Activated CD4-positive, alpha-beta T cell treated with anti-CD3 and anti-CD28 coated beads for 48 hours (primary cell): Measurements from ENCODE around the gene TACR2.

Source experiments
- DNase-seq: peaks from one replicate; pipeline ENCODE4 v3.0.0-alpha.2; 2020

The TACR2 gene

GRCh38 chr10:69418052-69418752 is 1.5 kb upstream of the TACR2 start:
- no peak for DNase-seq

DNA sequence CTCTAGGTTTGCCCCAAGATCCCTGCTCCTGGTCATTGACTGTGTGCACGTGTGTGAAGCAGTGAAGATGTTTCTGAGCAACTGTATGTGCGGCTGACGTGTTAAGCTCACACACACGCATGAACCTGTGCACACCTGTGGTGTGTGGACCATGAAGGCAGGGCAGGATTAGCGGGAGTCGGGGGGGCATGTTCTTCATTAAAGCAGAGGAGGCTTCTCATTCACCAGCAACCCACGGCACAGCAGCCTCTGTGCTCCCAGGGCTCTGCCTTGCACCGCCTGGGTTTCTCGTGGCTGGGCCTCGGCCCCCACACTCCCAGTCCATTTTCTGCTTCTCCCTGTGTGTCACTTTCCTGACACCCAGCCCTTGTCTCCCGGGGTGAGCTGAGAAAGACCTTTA is 824 bp upstream of the TACR2 start:
- no peak for DNase-seq

DNA sequence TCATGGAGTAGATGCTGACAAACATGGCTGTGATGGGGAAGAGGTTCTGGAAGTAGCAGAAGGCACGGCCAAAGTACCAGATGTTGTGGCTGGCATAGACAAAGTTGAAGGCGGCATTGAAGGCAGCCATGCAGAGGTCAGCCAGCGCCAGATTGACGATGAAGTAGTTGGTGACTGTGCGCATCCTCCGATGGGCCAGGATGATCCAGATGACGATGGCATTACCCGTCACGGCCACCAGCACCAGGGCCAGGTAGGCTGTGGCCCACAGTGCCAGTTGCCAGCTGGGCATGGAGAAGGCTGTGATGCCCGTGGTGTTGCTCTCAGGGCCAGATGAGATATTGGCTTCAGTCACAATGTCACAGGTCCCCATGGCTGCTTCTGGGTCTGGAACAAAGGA is 767 bp downstream of the TACR2 start:
- no peak for DNase-seq

DNA sequence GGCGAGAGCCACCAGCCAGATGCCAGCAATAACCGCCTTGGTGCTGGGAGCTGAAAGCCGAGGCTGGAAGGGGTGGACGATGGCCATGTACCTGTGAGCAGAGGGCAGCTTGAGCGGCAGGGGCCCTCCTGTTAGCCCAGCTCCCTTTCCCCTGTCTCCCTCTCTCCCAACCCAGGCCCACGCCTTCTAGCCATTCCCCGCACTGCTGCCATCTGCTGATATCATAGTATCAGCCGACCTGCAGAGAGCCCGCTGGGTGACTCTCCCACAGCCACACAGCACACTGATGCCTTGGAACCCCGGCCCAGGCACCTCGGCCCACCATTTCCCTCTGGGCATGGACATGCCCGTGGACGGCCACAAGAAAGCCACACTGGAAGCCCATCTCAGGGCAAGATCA is 1.7 kb downstream of the TACR2 start:
- DNase-seq = no peak

DNA sequence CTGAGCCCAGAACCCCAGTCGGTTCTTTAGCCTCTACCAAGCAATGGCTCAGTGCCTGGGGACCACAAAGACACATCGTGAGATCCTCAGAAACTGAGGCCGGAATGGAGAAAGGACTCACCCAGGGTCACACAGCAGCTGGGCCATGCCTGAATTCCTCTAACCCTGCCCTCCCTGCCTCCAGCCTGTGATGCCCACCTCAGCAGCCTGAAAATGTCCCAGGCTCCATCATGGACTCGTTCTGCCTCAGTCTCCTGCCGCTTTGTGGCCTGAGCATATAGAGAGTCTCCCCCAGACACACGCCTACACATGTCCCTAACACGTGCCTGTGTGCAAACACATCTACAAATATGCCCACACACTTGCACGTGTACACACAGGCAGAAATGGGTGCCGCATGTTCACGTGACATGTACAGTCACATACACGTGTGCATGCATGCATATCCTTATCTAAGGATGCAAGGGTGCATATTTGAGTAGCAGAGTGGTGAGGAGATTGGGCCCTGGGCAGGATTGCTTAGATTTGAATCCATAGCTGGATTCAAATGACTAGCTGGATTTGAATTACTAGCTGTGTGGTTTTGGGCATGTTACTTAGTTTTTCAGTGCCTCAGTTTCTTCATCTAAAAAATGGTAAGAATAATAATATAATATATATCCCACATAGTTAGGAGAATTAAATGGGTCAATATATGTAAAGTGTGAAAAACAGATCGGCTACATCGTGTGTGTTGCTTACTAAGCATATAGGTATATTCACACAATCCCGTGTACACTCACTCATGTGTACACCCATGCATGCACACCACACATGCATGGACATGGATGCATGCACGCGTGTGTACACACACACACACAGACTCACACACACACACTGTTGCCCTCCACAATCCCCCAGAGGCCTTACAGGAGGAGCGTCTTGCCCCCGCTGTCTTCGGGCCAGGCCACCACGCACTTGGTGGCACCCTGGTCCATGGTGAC is 2.4 kb downstream of the TACR2 start:
- DNase-seq = no peak

DNA sequence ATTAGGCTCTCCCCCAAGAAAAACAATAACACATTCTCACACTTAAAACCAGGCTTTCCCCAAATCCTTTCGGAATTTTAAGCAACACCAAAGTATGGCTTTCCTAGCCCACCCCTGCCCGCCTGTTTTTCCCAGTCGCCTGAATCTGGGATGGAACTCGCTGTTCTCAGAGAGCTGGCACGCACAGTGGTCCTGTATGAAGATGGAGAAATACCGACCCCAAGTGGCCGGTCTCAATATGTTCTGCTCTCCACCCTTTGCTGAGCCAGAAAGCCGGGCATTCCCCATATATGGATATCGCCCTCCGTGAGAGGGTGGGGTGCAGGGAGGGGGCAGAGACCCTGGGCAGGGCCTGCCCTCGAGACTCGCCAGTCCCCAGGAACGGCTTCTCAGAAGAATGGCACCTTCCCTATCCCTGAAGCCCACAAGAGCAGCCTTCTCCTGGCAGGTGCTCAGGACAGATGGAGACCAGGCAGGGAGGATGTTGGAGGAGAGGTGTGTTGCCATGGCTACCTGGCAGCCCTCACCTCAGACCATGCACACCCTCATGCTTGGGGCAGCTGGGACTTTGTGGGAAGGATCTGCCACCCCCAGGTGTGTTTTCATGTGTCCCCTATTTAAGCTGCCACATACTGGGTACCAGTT is 3.4 kb downstream of the TACR2 start:
- DNase-seq = peak; percentile 51

DNA sequence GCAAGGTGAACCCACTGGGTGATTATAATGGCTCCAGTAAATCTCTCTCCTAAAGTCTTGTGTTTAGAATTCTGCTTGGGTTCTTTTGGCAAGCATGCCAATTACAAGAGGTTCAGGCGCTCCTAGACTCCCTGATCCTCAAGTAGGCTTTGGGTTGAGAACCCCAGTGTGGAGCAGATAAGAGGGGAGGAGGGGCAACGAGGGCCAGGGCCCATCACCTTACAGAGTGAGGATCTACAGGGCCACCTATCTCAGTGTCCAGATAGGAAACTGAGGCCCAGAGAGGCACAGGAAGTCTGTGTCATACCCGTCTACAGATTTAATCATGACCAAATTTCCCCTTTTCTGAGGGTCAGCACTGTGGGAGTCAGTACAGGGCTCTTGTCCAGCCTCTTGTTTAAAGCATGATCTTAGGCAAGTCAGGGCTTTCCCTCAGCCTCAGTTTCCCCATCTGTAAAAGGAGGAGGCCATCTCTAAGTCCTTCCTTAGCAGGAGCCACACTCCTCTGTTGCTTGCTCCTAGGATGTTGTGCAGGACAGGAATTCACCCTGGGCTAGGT is 4.4 kb downstream of the TACR2 start:
- DNase-seq = no peak

GRCh38 chr10:69411476-69411875 is 5.2 kb downstream of the TACR2 start:
- no peak for DNase-seq

DNA sequence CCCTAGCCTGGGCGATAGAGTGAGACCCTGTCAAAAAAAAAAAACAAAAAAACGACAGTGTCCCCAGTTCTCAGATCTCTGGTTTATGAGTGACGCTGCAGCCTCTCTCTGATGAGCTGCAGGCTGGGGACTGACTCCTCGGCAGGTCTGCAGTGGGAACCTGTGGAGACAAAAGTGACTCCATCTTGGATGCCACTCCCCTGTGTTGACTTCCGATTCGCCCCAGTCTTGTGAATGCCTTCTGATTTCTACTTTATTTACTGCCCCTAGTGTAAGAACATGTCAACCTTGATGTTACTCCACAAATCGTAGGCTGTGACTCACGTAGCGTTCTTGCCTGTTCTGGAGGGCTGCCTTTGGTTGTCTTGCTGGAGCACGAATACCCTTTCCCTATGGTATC is 6.2 kb downstream of the TACR2 start:
- DNase-seq = no peak

GRCh38 chr10:69409968-69410367 is 6.8 kb downstream of the TACR2 start:
- no peak for DNase-seq

GRCh38 chr10:69409176-69409495 is 7.6 kb downstream of the TACR2 start:
- no peak for DNase-seq

GRCh38 chr10:69408318-69409175 is 8.2 kb downstream of the TACR2 start:
- DNase-seq = peak; percentile 92

DNA sequence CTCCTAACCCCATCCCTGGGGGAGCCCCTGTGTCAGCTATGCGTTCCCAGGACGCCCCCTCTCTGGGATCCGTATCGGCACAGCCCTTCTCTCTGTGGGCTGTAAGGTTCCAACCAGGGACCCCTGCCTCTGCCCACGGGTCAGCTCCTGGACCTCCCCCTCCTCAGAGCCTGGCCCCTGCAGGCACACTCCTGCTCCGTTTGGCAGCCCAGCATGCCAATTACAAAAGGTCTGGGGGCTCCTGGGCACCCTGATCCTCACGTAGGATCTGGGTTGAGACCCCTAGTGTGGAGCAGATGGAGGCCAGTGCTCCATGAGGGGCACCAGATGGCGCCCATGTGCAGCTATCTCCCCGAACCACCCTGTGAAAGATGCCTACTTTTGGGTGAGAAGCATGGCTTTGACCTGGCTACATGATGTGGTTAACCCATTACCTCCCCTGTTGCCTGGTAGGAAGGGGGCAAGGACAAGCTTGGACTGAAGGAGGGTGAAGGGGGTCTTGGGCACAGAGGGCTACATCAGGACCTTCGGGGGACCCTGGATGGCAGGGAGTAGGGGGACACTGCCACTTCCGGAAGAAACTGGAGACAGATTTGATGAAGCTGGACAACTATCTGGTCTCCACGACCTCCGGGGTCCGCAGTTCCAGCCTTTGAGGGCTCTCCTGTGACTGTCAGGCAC is 9.0 kb downstream of the TACR2 start:
- peak; percentile 32 for DNase-seq

DNA sequence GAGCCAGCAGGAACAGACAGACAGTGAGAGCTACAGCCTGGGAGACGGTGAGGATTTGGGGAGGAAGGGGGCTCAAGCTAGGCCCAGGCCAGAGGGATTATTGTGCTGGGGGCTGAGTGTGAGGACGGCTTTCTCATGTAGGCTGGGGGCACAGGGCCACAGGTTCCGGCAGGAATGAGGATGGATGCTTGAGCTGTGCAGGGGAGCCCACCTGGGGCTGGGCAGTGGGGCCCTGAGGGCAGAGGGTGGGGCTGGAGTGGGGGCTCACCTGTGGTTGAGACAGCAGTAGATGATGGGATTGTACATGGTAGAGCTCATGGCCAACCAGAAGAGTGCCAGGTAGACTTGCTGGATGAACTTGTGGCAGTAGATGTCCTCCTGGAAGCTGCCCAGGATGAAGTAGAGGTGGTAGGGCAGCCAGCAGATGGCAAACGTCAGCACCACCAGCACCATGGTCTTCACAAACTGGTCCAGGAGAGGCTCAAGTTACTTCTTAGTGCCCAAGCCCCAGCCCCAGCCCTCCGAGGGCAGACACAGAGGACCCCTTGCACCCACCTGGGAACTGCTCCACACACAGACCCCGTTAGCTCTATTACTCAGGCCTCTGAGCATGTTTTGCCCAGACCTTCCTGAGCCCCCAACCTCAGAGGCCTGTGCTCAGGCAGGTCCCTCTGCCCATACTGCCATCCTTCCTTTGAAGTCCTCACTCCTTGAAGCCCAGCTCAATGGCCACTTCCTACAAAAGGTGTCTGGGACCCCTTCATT is 9.7 kb downstream of the TACR2 start:
- DNase-seq = no peak

- no peak for DNase-seq
Measured at GRCh38 chr10:69406302-69406811, 10.4 kb downstream of the TACR2 start.

DNA sequence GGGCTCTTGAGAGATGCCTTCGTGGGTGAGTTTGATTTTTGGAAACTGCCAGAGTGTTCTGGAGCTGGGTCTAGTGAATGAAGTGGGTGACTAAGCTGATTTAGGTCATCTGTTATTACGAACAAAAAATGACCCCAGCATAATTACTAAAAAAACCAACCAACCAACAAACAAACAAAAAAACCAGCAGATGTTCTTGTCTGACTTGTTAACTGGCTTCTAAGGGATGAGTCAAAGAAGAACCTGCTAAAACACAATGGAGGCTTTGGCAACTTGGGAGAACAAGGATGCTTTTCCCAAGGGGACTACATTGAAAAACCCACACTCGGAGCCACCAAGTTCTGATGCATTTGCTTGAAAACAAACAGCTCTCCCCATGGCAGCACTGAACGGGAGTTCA is 11.5 kb downstream of the TACR2 start:
- no peak for DNase-seq

- DNase-seq = no peak
Measured at GRCh38 chr10:69404786-69405185, 11.9 kb downstream of the TACR2 start.

DNA sequence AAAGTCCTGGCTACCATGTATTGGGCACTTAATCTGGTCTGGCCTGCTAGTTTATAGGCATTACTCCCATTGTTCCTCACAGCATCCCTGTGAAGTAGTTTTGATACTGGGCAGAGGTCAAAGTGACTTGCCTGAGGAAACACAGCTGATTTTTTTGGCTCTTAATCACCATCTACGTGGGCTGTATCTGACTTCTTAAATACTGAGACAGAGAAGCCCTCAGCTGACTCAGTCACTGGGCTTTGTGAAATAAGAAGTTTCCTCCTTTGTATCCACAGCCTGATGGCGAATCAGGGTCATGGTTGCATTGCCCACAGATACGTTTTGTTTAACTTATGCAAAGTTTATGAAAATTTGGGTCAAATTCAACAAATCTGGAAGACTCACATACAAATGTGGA is 13.2 kb downstream of the TACR2 start:
- no peak for DNase-seq

DNA sequence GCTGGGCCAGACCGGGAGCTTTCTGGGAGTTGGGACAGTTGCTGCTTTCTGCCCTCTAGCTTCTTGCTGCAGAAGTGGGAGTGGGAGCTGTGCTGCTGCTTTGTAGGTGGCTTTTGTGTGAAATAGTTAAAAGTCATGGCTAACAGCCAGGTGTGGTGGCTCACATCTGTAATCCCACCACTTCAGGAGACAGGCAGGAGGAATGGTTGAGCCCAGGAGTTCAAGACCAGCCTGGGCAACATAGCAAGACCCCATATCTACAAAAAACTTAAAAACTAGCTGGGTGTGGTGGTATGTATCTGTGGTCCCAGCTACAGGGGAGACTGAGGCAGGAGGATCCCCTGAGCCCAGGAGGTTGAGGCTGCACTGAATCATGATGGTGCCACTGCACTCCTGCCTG is 13.7 kb downstream of the TACR2 start:
- no peak for DNase-seq

DNA sequence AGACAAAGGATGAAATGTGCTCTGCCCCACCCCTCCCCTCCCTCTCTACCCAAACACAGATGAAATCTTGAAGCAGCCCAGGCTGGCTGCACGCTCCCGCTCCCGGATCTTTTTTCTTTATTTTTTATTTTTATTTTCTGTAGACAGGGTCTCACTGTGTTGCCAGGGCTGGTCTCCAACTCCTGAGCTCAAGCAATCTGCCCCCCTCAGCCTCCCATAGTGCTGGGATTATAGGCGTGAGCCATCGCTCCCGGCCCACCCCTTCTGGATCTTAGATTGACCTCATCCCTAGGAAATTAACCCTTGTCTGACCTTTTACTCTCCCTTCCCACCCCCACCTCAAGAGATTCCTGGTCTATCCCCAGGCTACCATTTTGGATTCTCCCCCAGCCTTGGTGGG is 14.3 kb downstream of the TACR2 start:
- no peak for DNase-seq

GRCh38 chr10:69401416-69401815 is 15.3 kb downstream of the TACR2 start:
- DNase-seq = no peak
